Myocyte (in vitro differentiated cells): ENCODE results near the gene PCBP4. TPM values are rescaled to one million over a fixed set of nuclear protein-coding genes. Genes with fewer than 3 reads are reported as not detected.

Experiments used
- DNase-seq: peaks from one replicate; pipeline ENCODE4 v3.0.0-alpha.2; 2012; ENCODE audit warnings: low read depth
- total RNA-seq: library from RNA; depleted of rRNA; stranded (reverse); fragments of >200 nt; gene quantifications from 2 replicates; pipeline ENCODE4 v1.2.3, GENCODE V29; 2014

Gene PCBP4
- total RNA-seq, 1 donor from 2014 or later = 159 TPM

DNA sequence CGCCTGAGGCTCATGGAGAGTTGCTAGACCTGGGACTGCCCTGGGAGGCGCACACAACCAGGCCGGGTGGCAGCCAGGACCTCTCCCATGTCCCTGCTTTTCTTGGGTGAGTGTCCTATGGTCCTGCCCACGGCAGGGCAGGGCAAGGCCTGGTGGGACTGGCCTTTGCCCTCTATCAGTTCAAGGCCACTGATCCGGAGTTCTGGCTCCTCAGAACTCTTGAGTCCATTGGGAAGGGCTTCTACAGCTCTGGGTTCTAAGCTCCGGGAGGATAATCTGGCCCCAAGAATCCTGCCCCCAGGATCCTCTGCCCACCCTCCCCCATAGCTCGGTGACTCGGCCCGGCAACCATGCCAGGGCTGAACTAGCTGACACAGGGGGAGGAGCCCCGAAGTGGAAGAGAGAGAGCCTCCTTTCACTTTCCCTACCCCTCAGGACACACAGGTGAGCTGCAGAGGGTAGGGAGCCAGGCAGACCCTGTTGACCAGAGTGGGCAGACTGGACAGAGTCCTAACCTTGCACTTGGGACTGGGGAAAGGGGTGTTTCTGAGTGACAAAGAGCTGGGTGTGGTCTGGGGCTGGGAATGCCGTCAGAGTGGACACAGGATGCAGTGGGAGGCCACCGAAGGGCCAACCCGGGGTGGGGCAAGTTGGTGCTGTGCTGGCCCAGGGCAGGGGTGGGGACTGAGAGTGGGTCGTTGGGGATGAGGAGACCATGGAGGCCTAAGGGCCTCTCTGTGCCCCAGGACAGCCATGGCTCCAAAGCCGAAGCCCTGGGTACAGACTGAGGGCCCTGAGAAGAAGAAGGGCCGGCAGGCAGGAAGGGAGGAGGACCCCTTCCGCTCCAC is 24.4 kb downstream of the PCBP4 start:
- DNase-seq = peak; percentile 75

GRCh38 chr3:51941798-51942602 is 25.3 kb downstream of the PCBP4 start, which contains the start of the genes PARP3 and RRP9:
PARP3 (plus strand) TSS chr3:51942363; CDS start chr3:51943356, 993 bp downstream.
RRP9 (minus strand) TSS chr3:51941904; CDS start chr3:51941867, 37 bp downstream.
- DNase-seq = peak; percentile 100

GRCh38 chr3:51941463-51941797 is 25.8 kb downstream of the PCBP4 start:
- no peak for DNase-seq

DNA sequence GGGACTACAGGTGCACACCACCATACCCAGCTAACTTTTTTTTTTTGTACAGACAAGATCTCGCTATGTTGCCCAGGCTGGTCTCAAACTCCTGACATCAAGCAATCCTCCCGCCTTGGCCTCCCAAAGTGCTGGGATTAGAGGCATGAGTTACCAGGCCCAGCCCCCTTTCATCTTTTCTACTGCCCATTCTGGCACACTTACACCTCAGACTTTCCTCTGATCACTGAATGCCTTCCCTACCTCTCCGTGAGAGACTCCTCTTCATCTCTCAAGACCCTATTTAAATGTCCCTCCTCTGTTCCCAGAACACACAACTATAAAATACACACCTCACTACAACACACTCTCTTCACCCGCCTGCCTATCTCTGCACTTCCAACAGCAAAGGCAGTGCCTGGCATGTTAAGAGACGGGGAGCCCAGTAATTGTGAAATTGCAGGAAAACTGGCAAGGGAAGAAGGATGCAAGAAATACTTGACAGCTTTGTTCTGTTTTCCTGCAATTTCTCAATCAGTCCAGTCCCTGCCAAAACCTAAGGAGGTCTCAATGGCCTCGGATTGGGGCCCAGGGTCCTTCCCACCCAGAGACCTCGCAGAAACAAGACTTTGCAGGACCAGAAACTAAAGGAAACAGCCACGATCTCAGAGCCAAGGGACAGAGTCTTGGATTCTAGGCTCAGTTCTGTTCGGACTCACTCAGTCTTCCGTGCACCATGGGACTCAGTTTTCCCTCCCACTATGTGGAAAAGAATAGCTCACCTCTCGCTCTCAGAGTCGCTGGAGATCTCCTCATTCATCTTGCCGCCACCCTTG is 26.4 kb downstream of the PCBP4 start:
- DNase-seq = no peak

DNA sequence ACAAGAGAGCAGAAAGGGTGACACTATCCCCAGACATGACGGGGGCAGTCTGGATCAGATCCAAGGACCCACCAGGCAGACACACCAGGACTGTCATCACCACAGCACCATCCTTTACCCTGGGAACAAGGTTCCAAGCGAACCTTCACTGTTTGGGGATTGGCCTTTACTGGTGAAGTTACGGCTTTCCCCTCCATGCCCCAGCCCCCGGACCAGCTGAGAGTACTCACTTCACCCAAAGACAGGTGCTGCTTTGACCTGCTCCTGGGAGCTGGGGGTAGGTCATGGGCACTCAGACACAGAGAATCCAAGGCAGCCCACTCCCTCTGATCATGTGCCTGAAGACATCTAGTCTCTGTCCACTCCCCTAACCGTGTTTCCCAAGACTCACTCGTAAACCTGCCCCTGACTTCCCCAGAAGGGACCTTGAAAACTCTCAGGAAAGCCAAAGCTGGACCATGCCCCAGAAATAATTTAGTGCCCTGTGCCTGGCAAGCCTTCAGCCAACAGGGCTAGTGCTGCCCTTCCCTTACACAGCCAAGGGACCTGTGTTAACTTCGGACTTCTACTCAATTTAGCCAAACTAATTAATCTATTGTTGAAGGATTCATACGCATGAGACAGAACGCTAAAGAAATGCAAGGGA is 28.4 kb downstream of the PCBP4 start:
- DNase-seq = no peak

GRCh38 chr3:51937611-51938450 is 29.4 kb downstream of the PCBP4 start:
- no peak for DNase-seq

DNA sequence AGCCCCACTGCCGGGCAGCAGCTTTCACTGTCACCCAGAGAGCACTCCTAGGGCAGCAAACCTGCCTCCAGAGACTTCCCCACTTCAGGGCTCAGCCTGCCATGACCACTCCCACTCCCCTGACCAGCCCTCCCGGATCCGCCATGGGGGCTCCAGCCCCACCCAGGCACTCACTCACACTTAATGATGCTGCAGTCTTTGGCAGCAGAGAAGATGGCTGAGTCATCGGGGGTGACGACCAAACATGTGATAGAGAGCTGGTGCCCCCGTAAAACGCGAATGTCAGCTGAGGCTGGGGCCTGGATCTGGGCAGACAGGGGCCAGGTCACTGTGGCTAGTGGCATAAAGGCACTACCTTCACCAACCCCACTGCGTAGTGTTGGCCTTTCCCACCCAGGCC is 30.2 kb downstream of the PCBP4 start:
- no peak for DNase-seq

- DNase-seq = no peak
Observed at GRCh38 chr3:51935886-51936755, 31.1 kb downstream of the PCBP4 start.

DNA sequence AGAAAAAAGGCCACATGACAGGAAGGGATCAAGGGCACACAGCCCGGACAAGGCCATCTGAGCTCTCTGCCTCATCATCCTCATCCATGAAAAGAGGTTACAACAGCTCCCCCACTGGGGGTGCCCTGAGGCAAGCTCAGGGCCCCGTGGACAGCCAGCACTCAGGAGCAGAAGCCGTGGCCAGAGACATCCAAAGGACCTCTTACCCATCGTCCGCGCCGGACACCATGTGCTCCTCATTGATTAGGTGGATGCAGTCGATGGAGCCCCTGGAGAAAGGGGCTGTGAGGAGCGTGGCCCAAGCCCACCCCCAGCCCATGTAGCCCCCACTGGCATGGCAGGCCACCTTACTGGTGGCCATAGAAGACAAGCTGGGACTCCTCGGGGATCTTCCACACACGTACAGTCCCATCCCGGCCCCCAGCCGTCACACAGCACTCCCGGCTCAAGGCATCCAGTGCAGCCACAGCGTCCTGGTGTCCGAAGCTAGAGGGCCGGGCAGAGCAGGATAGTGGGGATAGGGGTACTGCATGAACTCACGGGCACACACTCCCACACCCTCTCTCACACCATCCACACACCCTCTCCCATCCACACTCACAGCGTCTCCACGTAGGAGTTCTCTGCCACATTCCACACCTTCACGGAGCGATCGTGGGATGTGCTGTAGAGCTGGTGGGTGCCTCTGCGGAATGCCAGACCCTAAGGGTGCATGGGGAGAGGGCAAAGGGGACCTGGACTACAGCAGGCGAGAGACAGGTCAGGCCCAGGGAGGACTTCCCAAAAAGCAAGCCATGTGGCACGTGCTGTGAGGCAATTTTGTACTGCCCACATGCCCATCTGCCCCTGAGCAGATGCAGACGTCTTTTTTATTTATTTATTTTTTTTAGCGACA is 32.0 kb downstream of the PCBP4 start:
- no peak for DNase-seq

DNA sequence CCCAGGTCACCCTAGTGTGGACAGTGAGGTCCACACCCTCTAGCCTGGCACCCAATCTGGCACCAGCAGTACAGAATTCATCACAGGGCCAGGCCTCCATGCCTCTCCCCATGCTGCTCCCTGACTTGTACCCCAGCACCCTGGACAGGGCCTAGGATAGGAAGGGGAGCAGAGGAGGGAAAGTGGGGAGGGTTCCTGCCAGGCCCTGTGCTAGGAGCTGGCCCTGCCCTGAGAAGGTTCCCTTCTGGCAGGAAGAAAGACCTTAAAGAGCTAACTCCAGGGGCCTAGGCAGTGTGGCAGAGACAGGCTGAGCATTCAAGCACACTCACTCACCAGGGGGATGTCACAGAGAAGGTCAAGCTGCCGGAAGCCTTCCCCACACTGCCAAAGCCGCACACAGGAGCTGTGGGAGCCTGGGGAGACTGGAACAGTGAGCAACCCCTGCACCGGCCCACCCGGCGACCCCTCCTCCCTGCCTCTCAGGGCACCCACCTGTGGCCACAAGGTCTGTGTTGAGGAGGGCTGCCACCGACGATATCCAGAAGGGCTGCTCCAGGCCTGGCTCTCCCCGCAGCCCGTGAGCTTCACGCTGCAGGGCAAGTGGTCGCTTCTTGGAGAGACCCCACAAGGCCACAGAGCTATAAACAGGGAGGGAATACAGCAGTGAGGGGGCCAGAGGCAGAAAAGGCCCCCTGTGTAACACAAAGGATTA is 33.0 kb downstream of the PCBP4 start:
- no peak for DNase-seq

- no peak for DNase-seq
Observed at GRCh38 chr3:51933471-51934138, 33.6 kb downstream of the PCBP4 start.

- no peak for DNase-seq
Observed at GRCh38 chr3:51932471-51933370, 34.5 kb downstream of the PCBP4 start.

- no peak for DNase-seq
Observed at GRCh38 chr3:51931756-51932155, 35.5 kb downstream of the PCBP4 start.

DNA sequence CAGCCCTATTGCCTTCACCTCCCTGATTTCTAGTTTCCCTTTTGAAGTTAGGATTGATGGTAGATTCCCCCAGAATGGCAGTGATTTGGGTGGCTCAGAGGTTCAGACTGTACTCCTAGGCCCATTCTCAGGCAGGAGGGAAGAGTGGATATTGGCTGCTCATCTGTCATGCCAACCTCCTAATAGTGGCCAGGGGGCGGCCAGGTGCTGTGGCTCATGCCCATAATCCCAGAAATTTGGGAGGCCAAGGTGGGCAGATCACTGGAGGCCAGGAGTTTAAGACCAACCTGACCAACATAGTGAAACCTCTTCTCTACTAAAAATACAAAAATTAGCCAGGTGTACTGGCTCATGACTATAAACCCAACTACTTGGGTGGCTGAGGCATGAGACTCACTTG is 36.8 kb downstream of the PCBP4 start:
- no peak for DNase-seq

DNA sequence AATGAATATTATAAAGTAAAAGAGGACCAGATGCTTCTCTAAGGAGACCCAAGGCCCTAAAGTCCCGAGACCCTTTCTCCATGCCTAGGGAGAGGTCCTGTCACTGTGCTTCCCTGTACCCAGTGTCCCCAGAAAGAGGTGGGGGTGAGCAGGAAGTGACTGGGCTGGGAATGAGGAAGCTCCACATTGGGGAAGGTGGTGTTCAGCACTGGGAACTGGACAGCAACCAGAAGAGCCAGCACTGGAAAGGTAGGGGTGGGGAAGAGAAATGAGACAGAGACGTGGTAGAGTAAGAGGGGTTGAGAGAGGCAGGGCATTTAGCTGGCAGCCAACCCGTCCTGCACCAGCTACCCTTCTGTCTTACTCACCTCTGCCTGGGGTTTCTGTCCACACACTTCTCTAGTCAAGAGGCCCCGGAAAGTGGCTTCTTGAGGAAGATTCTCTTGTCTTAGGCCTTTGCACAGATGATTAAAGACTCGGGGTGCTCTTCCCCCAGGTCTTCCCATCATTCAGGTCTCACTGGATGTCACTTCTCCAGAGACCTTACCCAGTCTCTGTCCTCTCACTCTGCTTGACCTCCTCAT is 37.7 kb downstream of the PCBP4 start:
- DNase-seq = peak; percentile 26
